HUES48 (cell line): ENCODE measurements around the gene OTOP1.
"Not testable (repeated sequence)": the region's sequence is repeated elsewhere in the genome, so short reads cannot be mapped to it uniquely, and the experiment has no call there.

Experiments
- H3K27ac ChIP-seq: one replicate; pipeline ENCODE4 v1.7.0; 2013; ENCODE audit warnings: low read depth, low read length, inconsistent platforms
- H3K27me3 ChIP-seq: 2 replicates; pipeline ENCODE4 v1.6.1; 2013; ENCODE audit warnings: mild to moderate bottlenecking, low read length; ENCODE audit not compliant: control insufficient read depth, insufficient read depth
- H3K36me3 ChIP-seq: 2 replicates; pipeline ENCODE4 v1.6.1; 2013; ENCODE audit warnings: low read length; ENCODE audit not compliant: control insufficient read depth, insufficient read depth
- H3K4me1 ChIP-seq: 2 replicates; pipeline ENCODE4 v1.6.1; 2013; ENCODE audit warnings: mild to moderate bottlenecking, low read length; ENCODE audit not compliant: control insufficient read depth, insufficient read depth
- H3K4me3 ChIP-seq: 2 replicates; pipeline ENCODE4 v1.5.1; 2013; ENCODE audit warnings: mild to moderate bottlenecking, low read depth, low read length
- H3K9ac ChIP-seq: 2 replicates; pipeline ENCODE4 v1.6.1; 2013; ENCODE audit warnings: mild to moderate bottlenecking, low read depth, low read length, moderate library complexity
- H3K9me3 ChIP-seq: 2 replicates; pipeline ENCODE4 v1.6.1; 2013; ENCODE audit warnings: low read length; ENCODE audit not compliant: control insufficient read depth, insufficient read depth

The OTOP1 gene

DNA sequence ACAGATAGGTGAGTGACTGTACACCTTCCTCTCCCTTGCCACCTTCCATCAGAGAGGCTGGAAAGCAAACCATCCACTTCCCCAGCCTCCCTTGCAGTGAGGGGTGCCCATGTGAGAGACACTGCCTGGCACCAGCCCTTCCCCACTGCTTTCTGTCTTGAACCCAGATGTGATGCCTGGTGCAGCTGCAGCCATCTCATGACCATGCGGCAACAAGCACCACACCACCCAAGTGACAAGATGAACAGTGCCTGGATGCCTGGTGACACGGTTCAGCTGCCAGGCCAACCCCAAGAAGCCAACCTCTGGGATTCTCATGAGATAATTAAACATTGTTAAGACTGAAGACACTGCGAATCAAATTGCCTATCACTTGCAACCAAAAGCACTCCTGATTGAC, 31.4 kb downstream of the OTOP1 start:
- Histone ChIP-seq H3K9ac (no peak overlapping the region), H3K9me3 (no peaks in the 10 kb centered on the region), H3K4me3 (no peak overlapping the region), H3K27ac (no peak overlapping the region), H3K4me1 (no peaks in the 10 kb centered on the region), H3K27me3 (no peaks in the 10 kb centered on the region), H3K36me3 (no peaks in the 10 kb centered on the region)

DNA sequence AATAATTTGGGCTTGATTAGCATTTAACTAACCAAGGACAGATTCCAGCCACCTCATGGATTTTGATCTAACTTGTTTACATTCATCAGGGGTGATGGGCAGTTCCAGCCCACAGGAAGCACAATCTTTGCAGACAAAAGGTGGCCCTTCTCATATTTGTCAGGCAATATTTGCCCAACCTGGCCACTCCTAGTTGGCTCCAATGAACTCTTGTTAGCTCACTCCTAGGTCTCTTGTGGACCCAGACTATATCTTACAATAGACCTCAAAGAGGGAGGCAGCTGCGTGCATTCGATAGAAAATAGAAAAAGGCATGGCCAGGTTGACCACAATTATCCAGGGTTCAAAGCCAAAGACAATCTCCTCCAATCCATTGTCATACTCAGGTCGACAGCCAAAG, 38.2 kb downstream of the OTOP1 start:
- not testable (repeated sequence) for H3K4me3 ChIP-seq, H3K4me1 ChIP-seq, H3K9ac ChIP-seq, H3K9me3 ChIP-seq, H3K27me3 ChIP-seq, H3K36me3 ChIP-seq, H3K27ac ChIP-seq

DNA sequence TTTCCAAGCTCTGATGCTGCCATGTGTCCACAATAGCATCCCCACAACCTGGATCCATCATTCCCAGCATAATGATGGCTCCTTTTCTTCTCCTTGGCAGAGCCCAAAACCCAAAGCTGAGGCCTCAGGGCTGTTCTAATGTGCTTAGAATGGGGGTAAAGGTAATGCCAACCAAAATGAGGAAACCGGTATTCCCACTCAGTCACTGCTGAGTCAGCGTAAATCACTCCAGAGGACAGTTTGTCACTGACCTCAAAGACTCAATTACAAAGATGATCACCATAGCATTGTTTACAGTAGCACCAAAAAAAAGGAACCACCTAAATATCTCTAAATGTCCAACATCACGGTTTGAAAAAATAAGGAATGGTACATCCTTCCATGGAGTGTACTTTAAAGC, 41.2 kb downstream of the OTOP1 start:
- no peak overlapping the region for H3K9ac ChIP-seq
- H3K27me3 ChIP-seq: no peaks in the 10 kb centered on the region
- H3K36me3 ChIP-seq: no peaks in the 10 kb centered on the region
- H3K9me3 ChIP-seq: no peaks in the 10 kb centered on the region
- no peaks in the 10 kb centered on the region for H3K4me1 ChIP-seq
- no peak overlapping the region for H3K27ac ChIP-seq
- no peak overlapping the region for H3K4me3 ChIP-seq

DNA sequence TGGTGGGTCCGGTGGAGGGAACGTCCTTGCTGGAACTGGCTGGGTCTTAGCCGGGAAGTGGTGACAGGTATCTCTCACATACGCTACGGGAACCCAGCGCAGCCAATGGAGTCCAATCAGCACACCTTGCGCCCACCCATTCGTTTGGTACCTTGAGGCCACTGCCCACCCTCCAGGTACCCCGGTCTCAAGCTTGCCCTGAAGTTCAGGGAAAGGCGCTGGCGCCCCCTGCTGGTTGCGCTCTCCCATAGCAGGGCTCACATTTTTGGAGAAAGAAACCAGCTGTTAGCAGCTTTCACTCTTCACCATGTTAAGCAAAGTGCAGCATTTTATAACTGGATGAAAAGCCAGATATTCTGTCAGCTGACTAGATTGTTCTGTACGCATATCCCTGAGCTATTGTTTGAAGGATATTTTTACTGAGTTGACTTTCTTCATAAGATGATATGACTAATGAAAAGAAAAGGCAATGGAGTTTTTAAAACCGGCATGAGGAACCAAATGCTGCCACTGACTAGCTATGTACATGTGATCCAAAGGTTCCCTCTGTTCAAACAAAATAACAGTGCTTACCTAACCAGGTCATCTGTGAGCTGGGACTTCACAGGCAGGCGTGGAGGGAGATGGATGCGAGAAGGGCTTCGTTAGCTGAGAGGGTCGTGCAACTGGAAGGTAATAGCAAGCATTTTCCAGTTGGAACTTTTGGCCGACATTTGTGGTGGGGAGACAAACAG, 43.7 kb downstream of the OTOP1 start:
- no peak overlapping the region for H3K4me3 ChIP-seq
- no peaks in the 10 kb centered on the region for H3K36me3 ChIP-seq
- no peaks in the 10 kb centered on the region for H3K9me3 ChIP-seq

DNA sequence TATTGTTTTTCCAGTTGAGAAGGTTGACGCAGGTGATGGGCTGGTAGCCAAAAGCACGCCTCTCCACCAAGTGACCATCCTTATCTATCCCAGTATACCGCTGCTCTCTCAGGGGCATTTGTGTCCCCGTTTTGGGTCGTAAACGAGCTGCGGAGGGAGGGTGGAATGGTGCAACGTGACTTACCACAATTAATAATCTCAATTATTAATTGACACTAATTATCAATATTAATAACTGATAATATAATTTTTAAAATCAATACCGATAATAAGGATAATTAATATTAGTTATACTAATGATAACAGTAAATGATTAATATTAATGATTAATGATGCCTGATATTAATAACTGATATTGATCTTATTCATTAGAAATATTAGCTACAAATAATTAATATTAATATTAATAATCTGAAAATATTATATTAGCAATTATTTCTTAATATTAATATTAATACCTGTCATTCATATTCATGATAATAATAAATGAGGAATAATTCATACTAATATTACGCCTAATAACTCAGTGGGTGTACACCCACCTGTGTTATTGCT, 56.1 kb downstream of the OTOP1 start:
- no peaks in the 10 kb centered on the region for H3K4me1 ChIP-seq
- H3K27me3 ChIP-seq: no peaks in the 10 kb centered on the region
- H3K4me3 ChIP-seq: no peak overlapping the region
- no peaks in the 10 kb centered on the region for H3K9me3 ChIP-seq
- no peak overlapping the region for H3K9ac ChIP-seq
- no peaks in the 10 kb centered on the region for H3K36me3 ChIP-seq
- H3K27ac ChIP-seq: no peak overlapping the region

More for the DNA sequence above, 43.7 kb downstream of the OTOP1 start:
- Histone ChIP-seq H3K4me1 (no peaks in the 10 kb centered on the region), H3K27me3 (no peaks in the 10 kb centered on the region), H3K9ac (no peak overlapping the region), H3K27ac (no peak overlapping the region)

DNA sequence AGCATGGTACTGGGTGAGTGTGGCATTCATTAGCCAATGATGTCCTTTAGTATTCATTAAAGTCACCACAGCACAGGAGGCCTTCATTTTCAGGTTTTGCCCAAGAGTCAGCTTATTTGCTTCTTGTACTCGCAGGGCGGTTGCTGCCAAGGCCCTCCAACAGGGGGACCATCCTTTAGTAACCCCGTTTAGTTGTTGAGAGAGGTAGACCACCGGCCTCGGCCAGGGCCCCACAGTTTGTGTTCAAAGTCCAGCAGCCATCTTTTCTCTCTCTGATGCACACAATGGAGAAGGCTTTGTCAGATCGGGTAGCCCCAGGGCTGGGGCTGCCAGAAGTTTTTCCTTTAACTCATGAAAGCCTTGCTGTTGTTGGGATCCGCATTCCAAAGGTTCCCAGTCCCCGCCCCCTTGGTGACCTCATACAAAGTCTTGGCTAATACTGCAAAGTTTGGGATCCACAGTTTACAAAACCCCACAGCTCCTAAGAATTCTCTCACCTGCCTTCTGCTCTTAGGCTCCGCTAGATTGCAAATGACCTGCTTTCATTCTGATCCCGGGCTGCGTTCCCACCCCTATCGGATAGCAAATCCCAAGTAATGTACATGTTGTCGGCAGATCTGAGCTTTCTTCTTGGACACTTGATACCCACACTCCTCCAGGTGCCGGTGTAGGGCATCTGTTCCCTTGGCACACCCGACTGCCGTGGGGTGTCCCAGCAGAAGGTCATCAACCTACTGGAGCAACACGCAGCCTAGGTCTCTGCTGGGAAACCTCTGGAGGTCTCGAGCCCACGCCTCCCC, 58.5 kb downstream of the OTOP1 start:
- H3K4me3 ChIP-seq, H3K4me1 ChIP-seq, H3K9ac ChIP-seq, H3K27me3 ChIP-seq, H3K36me3 ChIP-seq, H3K9me3 ChIP-seq: not testable (repeated sequence)
- H3K27ac ChIP-seq: peak overlapping the region; percentile 42

DNA sequence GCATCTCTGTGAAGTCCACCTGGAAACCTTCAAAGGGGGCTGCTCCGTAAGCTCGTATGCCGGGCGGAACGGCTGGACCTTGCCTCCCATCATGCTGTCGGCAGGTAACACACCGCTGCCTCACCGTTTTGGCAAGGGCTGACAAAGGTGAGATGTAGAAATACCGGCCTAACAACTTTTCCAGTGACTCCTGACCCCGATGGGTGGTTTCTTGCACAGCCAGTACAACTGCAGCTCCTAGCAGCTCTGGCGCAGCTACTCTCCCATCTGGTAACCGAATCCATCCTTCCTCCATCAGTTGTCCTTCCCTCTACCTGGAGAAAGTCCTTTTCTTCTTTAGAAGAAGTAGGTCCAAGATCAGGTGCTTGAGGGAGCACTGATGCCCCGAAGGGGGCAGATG, 59.7 kb downstream of the OTOP1 start:
- not testable (repeated sequence) for H3K36me3 ChIP-seq, H3K9ac ChIP-seq, H3K27me3 ChIP-seq, H3K4me1 ChIP-seq, H3K4me3 ChIP-seq, H3K9me3 ChIP-seq, H3K27ac ChIP-seq

DNA sequence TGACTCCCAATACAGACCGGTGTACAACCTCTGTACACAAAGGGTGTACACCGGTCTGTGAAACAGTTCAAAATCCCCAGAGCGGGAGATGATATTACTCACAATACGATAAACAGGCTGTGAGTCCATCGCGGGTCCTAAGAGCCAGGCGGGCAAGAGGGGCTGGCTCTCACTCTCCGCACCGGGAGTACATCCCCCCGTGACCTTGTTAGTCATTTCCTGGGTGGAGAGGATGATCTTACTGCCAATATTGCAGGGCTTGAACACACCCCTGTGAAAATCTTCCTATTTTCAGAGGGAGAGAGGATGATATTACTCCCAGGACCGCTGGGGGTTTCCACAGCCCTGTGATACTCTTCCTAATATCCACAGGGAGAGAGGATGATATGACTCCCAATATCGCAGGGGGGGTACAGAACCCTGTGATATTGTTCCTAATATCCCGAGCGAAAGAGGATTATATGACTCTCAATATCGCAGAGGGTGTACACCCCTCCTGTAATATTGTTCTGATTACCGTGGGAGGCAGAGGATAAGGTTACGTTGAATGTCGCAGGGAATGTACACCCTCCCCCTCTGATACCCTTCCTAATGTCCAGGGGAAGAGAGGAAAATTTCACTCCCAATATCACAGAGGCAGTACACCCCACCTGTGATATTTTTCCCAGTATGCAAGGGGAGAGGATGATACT, 60.9 kb downstream of the OTOP1 start:
- H3K9me3 ChIP-seq, H3K4me3 ChIP-seq, H3K4me1 ChIP-seq, H3K36me3 ChIP-seq, H3K27ac ChIP-seq, H3K9ac ChIP-seq, H3K27me3 ChIP-seq: not testable (repeated sequence)

DNA sequence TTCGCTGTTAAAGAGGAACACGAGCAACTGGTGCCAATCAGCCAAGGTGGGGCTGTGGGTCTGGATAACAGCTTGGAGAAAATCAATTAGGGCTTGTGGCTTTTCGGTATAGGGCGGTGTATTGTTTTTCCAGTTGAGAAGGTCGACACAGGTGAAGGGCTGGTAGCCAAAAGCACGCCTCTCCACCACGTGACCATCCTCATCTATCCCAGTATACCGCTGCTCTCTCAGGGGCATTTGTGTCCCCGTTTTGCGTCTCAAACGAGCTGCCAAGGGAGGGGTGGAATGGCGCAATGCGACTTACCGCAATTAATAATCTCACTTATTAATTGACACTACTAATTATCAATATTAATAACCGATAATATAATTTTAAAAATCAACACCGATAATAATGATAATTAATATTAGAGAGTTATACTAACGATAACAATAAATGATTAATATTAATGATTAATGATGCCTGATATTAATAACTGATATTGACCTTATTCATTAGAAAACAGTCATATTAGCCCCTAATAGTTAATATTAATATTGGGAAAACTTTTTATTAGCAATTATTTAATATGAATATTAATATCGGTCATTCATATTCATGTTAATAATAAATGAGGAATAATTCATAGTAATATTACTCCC, 62.1 kb downstream of the OTOP1 start:
- H3K27me3 ChIP-seq, H3K9ac ChIP-seq, H3K9me3 ChIP-seq, H3K4me3 ChIP-seq, H3K36me3 ChIP-seq, H3K27ac ChIP-seq: not testable (repeated sequence)
- peaks cover 11% of the 10 kb centered on the region; the same call in 1 of the 2 replicates for H3K4me1 ChIP-seq

DNA sequence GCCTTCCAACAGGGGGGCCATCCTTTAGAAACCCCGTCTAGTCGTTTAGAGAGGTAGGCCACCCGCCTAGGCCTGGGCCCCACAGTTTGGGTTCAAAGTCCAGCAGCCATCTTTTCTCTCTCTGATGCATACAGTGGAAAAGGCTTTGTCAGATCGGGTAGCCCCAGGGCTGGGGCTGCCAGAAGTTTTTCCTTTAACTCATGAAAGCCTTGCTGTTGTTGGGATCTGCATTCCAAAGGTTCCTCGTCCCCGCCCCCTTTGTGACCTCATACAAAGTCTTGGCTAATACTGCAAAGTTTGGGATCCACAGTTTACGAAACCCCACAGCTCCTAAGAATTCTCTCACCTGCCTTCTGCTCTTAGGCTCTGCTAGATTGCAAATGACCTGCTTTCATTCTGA, 64.5 kb downstream of the OTOP1 start:
- not testable (repeated sequence) for H3K36me3 ChIP-seq, H3K27me3 ChIP-seq, H3K9me3 ChIP-seq

More for the DNA sequence above, 64.5 kb downstream of the OTOP1 start:
- H3K9ac ChIP-seq, H3K4me3 ChIP-seq: not testable (repeated sequence)
- peaks cover 11% of the 10 kb centered on the region; the same call in 1 of the 2 replicates for H3K4me1 ChIP-seq
- peak overlapping the region; percentile 47 for H3K27ac ChIP-seq
